Hypothalamus (tissue), 51 donors: Measurements from ENCODE around the gene ACOT7.
"Not testable (repeated sequence)": the region's sequence is repeated elsewhere in the genome, so short reads cannot be mapped to it uniquely, and the experiment has no call there.

Experiments
- DNase-seq, 51 donors: peaks; one replicate each; lab custom pipeline; 2025; lab: John Stamatoyannopoulos, UW

The ACOT7 gene

GRCh38 chr1:6244401-6245049, 149.0 kb downstream of the ACOT7 start:
- DNase-seq, result no peak

- no peak for DNase-seq
These were observed 149.6 kb downstream of the ACOT7 start, which contains the start of gene HES3 for GRCh38 chr1:6243993-6244392. TSS of gene HES3 (plus strand) at chr1:6244179. CDS start at chr1:6244366, 187 bp downstream.

- DNase-seq, result no peak
These were observed 150.3 kb downstream of the ACOT7 start for GRCh38 chr1:6243053-6243834.

GRCh38 chr1:6241887-6242740, 151.5 kb downstream of the ACOT7 start:
- peak in 8 of 51 donors; percentile 4 to 39 (median 12) for DNase-seq

GRCh38 chr1:6241107-6241886, 152.3 kb downstream of the ACOT7 start:
- no peak for DNase-seq

- DNase-seq, result no peak
These were observed 153.4 kb downstream of the ACOT7 start for GRCh38 chr1:6239950-6240768.

GRCh38 chr1:6239213-6239752, 154.3 kb downstream of the ACOT7 start:
- DNase-seq, result no peak

GRCh38 chr1:6237093-6237492, 156.5 kb downstream of the ACOT7 start:
- no peak for DNase-seq

GRCh38 chr1:6235296-6235677, 158.3 kb downstream of the ACOT7 start:
- peak in 4 of 51 donors; percentile 33 to 52 (median 38) for DNase-seq

- DNase-seq, result peak in 2 of 51 donors; percentile 7 to 50
These were observed 158.9 kb downstream of the ACOT7 start for GRCh38 chr1:6234502-6235295.

- no peak for DNase-seq
These were observed 160.2 kb downstream of the ACOT7 start for GRCh38 chr1:6233376-6233775.

- peak in 1 of 51 donors; percentile 24 for DNase-seq
These were observed 167.9 kb downstream of the ACOT7 start for GRCh38 chr1:6225651-6226050.

- no peak for DNase-seq
These were observed 168.8 kb downstream of the ACOT7 start for GRCh38 chr1:6224718-6225117.

GRCh38 chr1:6223617-6224016, 169.9 kb downstream of the ACOT7 start:
- DNase-seq, result no peak

- DNase-seq, result no peak
These were observed 170.9 kb downstream of the ACOT7 start for GRCh38 chr1:6222636-6223035.

GRCh38 chr1:6221210-6221784, 172.3 kb downstream of the ACOT7 start:
- DNase-seq, result no peak

- DNase-seq, result no peak
These were observed 173.3 kb downstream of the ACOT7 start for GRCh38 chr1:6220236-6220635.

GRCh38 chr1:6219641-6220040, 173.9 kb downstream of the ACOT7 start:
- not testable (repeated sequence) for DNase-seq
